ENCODE measurements around the gene NES.

GRCh38 chr1:156662800-156663055 lies 14.5 kb downstream of the NES start:
- no peak for TF ChIP-seq CEBPB (IDR thresholded peaks at IDR 0.05)
- TF ChIP-seq USF1 (IDR thresholded peaks at IDR 0.05): no peak
- TF ChIP-seq REST (IDR thresholded peaks at IDR 0.05; ENCODE audit: low read depth): no peak

Measured in Ishikawa (cell line).